Neural cell (in vitro differentiated cells): ENCODE data around the gene CDX1. TPM values are rescaled to one million over a fixed set of nuclear protein-coding genes. Genes with fewer than 3 reads are reported as not detected.

Source experiments
- H2AFZ ChIP-seq: fragments of 200-600, 300-800 bp; sonication (generic), shearing (Covaris generic); 2 replicates; pipeline ENCODE4 v1.6.0; 2014; ENCODE audit warnings: low read depth, mild to moderate bottlenecking, antibody characterized with exemption, low read length, moderate library complexity
- H3F3A ChIP-seq: fragments of 200-600 bp; shearing (Covaris generic); 2 replicates; pipeline ENCODE4 v1.6.1; 2016; ENCODE audit warnings: mild to moderate bottlenecking, moderate library complexity, mixed read lengths, antibody characterized with exemption, low read length; ENCODE audit not compliant: insufficient read depth, poor library complexity, severe bottlenecking
- H3K27ac ChIP-seq: fragments of 200-600, 300-800 bp; sonication (generic), shearing (Covaris generic); 2 replicates; pipeline ENCODE4 v1.5.1; 2014; ENCODE audit warnings: mild to moderate bottlenecking, low read length, moderate library complexity
- H3K27me3 ChIP-seq: fragments of 300-800, 200-600 bp; sonication (generic), shearing (Covaris generic); 2 replicates; pipeline ENCODE4 v1.6.0; 2014; ENCODE audit warnings: mild to moderate bottlenecking, low read depth, low read length, moderate library complexity; ENCODE audit not compliant: insufficient read depth
- H3K36me3 ChIP-seq: fragments of 300-800, 200-600 bp; sonication (generic), shearing (Covaris generic); 2 replicates; pipeline ENCODE4 v1.5.1; 2014; ENCODE audit warnings: mild to moderate bottlenecking, antibody characterized with exemption, low read length, moderate library complexity; ENCODE audit not compliant: insufficient read depth
- H3K4me2 ChIP-seq: fragments of 300-800, 200-600 bp; sonication (generic), shearing (Covaris generic); 2 replicates; pipeline ENCODE4 v1.6.0; 2014; ENCODE audit warnings: mild to moderate bottlenecking, low read length
- H3K4me3 ChIP-seq: fragments of 300-800, 200-600 bp; sonication (generic), shearing (Covaris generic); 2 replicates; pipeline ENCODE4 v1.5.1; 2014; ENCODE audit warnings: mild to moderate bottlenecking, low read length, moderate library complexity
- H3K79me2 ChIP-seq: fragments of 200-600 bp; shearing (Covaris generic); replicated peaks from 2 replicates; pipeline ENCODE4 v1.6.0; 2014; ENCODE audit warnings: mild to moderate bottlenecking, low read length, moderate library complexity; ENCODE audit not compliant: insufficient read depth
- H3K9ac ChIP-seq: fragments of 300-800, 200-600 bp; sonication (generic), shearing (Covaris generic); 2 replicates; pipeline ENCODE4 v1.6.1; 2016; ENCODE audit warnings: mild to moderate bottlenecking, low read length, mixed read lengths
- H3K9me2 ChIP-seq: fragments of 200-600 bp; shearing (Covaris generic); 2 replicates; pipeline ENCODE4 v1.6.1; 2016; ENCODE audit warnings: mild to moderate bottlenecking, low read length, mixed read lengths; ENCODE audit not compliant: insufficient read depth
- H3K9me3 ChIP-seq: fragments of 200-600, 300-800 bp; sonication (generic), shearing (Covaris generic); 2 replicates; pipeline ENCODE4 v1.6.1; 2016; ENCODE audit warnings: mild to moderate bottlenecking, mixed run types, low read length, moderate library complexity, mixed read lengths
- H4K20me1 ChIP-seq: fragments of 200-600 bp; shearing (Covaris generic); 2 replicates; pipeline ENCODE4 v1.6.1; 2016; ENCODE audit warnings: mild to moderate bottlenecking, mixed run types; ENCODE audit not compliant: insufficient read depth
- EP300 ChIP-seq: fragments of 450-650 bp; conservative IDR thresholded peaks from 2 replicates; pipeline ENCODE4 v1.6.1; 2014; ENCODE audit warnings: antibody characterized with exemption, mild to moderate bottlenecking, moderate library complexity; ENCODE audit not compliant: poor library complexity, severe bottlenecking
- EZH2 ChIP-seq: fragments of 200-600, 300-800 bp; shearing (Covaris generic), sonication (generic); IDR thresholded peaks from 2 replicates; pipeline ENCODE4 v1.6.1; 2014; ENCODE audit warnings: antibody characterized with exemption, low read length, borderline replicate concordance, mild to moderate bottlenecking; ENCODE audit not compliant: insufficient read depth, poor library complexity, severe bottlenecking
- MXI1 ChIP-seq: fragments of 450-650 bp; conservative IDR thresholded peaks from 2 replicates; pipeline ENCODE4 v1.6.1; 2014; ENCODE audit warnings: antibody characterized with exemption, mild to moderate bottlenecking; ENCODE audit not compliant: poor library complexity, severe bottlenecking
- POLR2AphosphoS5 ChIP-seq: IDR thresholded peaks from 2 replicates; pipeline ENCODE4 v1.6.1; 2012
- RAD21 ChIP-seq: fragments of 450-650 bp; conservative IDR thresholded peaks from 2 replicates; pipeline ENCODE4 v1.6.1; 2014; ENCODE audit warnings: antibody characterized with exemption, mild to moderate bottlenecking, moderate library complexity
- SMC3 ChIP-seq: fragments of 450-650 bp; conservative IDR thresholded peaks from 2 replicates; pipeline ENCODE4 v1.6.1; 2014; ENCODE audit warnings: antibody characterized with exemption, mild to moderate bottlenecking, moderate library complexity; ENCODE audit not compliant: poor library complexity
- TAF1 ChIP-seq: IDR thresholded peaks from 2 replicates; pipeline ENCODE4 v1.6.1; 2012; ENCODE audit warnings: low read depth
- polyA plus RNA-seq: library from polyadenylated mRNA; depleted of rRNA; stranded (reverse); fragments of >200 nt; gene quantifications from 2 replicates; pipeline ENCODE4 v1.2.3, GENCODE V29; 2014
- TF ChIP-seq, protein P1 (sequence below): IDR thresholded peaks from 2 replicates; pipeline ENCODE4 v1.6.1; 2012; ENCODE audit warnings: borderline replicate concordance
- TF ChIP-seq, protein P2 (sequence below): fragments of 450-650 bp; IDR thresholded peaks from 2 replicates; pipeline ENCODE4 v1.5.1; 2014; ENCODE audit warnings: antibody characterized with exemption, mild to moderate bottlenecking, moderate library complexity; ENCODE audit not compliant: poor library complexity, severe bottlenecking

CDX1 gene
- polyA plus RNA-seq, 1 donor from 2014 or later, result not detected

DNA sequence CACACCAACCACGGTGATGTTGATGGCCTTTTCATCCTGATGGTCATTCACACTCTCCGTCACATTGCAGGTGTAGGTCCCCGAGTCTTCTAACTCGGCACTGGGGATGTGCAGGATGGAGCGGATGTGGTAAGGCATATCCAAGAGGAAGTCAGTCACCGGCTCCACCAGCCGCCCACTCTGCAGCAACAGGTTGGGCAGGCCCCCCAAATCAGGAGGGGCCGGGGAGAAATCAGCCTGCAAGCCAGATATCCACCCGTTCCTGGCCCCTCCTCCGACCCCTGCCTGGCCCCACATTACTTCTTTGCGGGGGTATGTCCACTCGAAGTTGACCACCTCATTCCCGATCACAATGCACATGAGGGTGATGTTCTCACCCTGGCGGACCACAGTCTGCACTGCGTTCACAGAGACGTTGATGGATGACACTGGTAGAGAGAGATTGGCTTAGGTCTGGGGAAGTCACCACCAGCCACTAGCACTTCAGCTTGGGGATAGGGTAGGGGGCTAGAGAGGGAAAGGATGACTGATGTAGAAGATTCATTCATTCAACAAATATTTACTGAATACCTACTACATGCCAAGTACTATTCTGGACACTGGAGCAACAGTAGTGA lies 32.9 kb upstream of the CDX1 start:
- Histone ChIP-seq H3F3A (no peaks in the 10 kb centered on the region), H3K4me3 (no peak overlapping the region), H2AFZ (no peak overlapping the region), H3K9me3 (no peaks in the 10 kb centered on the region), H3K9ac (no peak overlapping the region), H3K27me3 (no peaks in the 10 kb centered on the region), H4K20me1 (no peaks in the 10 kb centered on the region), H3K27ac (no peak overlapping the region), H3K36me3 (no peaks in the 10 kb centered on the region), H3K79me2 (no peaks in the 10 kb centered on the region), H3K4me2 (no peak overlapping the region), H3K9me2 (no peaks in the 10 kb centered on the region)
- TF ChIP-seq EZH2 (no peak), MXI1 (no peak), POLR2AphosphoS5 (no peak), SMC3 (no peak), TAF1 (no peak)
- TF ChIP-seq, protein P1, sequence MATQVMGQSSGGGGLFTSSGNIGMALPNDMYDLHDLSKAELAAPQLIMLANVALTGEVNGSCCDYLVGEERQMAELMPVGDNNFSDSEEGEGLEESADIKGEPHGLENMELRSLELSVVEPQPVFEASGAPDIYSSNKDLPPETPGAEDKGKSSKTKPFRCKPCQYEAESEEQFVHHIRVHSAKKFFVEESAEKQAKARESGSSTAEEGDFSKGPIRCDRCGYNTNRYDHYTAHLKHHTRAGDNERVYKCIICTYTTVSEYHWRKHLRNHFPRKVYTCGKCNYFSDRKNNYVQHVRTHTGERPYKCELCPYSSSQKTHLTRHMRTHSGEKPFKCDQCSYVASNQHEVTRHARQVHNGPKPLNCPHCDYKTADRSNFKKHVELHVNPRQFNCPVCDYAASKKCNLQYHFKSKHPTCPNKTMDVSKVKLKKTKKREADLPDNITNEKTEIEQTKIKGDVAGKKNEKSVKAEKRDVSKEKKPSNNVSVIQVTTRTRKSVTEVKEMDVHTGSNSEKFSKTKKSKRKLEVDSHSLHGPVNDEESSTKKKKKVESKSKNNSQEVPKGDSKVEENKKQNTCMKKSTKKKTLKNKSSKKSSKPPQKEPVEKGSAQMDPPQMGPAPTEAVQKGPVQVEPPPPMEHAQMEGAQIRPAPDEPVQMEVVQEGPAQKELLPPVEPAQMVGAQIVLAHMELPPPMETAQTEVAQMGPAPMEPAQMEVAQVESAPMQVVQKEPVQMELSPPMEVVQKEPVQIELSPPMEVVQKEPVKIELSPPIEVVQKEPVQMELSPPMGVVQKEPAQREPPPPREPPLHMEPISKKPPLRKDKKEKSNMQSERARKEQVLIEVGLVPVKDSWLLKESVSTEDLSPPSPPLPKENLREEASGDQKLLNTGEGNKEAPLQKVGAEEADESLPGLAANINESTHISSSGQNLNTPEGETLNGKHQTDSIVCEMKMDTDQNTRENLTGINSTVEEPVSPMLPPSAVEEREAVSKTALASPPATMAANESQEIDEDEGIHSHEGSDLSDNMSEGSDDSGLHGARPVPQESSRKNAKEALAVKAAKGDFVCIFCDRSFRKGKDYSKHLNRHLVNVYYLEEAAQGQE, result no peak
- TF ChIP-seq, protein P2, sequence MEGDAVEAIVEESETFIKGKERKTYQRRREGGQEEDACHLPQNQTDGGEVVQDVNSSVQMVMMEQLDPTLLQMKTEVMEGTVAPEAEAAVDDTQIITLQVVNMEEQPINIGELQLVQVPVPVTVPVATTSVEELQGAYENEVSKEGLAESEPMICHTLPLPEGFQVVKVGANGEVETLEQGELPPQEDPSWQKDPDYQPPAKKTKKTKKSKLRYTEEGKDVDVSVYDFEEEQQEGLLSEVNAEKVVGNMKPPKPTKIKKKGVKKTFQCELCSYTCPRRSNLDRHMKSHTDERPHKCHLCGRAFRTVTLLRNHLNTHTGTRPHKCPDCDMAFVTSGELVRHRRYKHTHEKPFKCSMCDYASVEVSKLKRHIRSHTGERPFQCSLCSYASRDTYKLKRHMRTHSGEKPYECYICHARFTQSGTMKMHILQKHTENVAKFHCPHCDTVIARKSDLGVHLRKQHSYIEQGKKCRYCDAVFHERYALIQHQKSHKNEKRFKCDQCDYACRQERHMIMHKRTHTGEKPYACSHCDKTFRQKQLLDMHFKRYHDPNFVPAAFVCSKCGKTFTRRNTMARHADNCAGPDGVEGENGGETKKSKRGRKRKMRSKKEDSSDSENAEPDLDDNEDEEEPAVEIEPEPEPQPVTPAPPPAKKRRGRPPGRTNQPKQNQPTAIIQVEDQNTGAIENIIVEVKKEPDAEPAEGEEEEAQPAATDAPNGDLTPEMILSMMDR, result no peak

DNA sequence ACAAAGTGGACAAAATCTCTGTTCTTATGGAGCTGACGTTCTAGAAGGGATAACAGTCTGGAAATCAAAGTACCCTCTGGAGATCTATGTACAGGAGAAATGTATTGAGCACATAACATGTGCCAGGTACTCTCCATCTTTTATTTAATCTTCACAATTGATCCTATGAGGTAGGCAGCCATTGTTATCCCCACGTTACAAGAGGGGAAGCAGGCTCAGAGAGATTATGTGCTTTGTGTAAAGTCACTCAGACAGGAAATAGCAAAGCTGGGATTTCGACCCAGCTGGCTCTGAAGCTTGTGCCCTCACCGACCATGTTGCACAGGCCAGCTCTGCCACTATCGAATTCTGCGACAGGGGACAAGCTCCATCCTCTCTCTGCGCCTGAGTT lies 32.4 kb upstream of the CDX1 start:
- H3K9me3 ChIP-seq, result no peaks in the 10 kb centered on the region
- H3K79me2 ChIP-seq, result no peaks in the 10 kb centered on the region
- H3K4me2 ChIP-seq, result no peak overlapping the region
- no peaks in the 10 kb centered on the region for H3K36me3 ChIP-seq
- no peaks in the 10 kb centered on the region for H4K20me1 ChIP-seq
- no peak overlapping the region for H3K27ac ChIP-seq
- TF ChIP-seq SMC3 (no peak), MXI1 (no peak), EP300 (no peak), EZH2 (no peak), TAF1 (no peak), RAD21 (no peak), POLR2AphosphoS5 (no peak)
- TF ChIP-seq, protein P2, result no peak
- TF ChIP-seq, protein P1, result no peak
- no peaks in the 10 kb centered on the region for H3K27me3 ChIP-seq
- H3K9me2 ChIP-seq, result no peaks in the 10 kb centered on the region
- no peak overlapping the region for H2AFZ ChIP-seq
- no peak overlapping the region for H3K9ac ChIP-seq
- no peak overlapping the region for H3K4me3 ChIP-seq
- no peaks in the 10 kb centered on the region for H3F3A ChIP-seq
